ENCODE data around the gene MOK. TPM values are rescaled to one million over a fixed set of nuclear protein-coding genes. Genes with fewer than 3 reads are reported as not detected.

MOK gene
- total RNA-seq, 4 donors from 2014 or later: 3.0 to 16.0 (median 11.1) TPM

- no peak overlapping the region for H3K27ac ChIP-seq
- H3K4me3 ChIP-seq: no peak overlapping the region
- no peak for TF ChIP-seq POLR2AphosphoS5 (IDR thresholded peaks at IDR 0.05)
- no peak for TF ChIP-seq POLR2A (IDR thresholded peaks at IDR 0.05)
- no peak for TF ChIP-seq EP300 (IDR thresholded peaks at IDR 0.05; ENCODE audit: low read depth)
- TF ChIP-seq CTCF (IDR thresholded peaks at IDR 0.05): no peak
- H3K36me3 ChIP-seq: no peaks in the 10 kb centered on the region
- in situ Hi-C loops (cut with MboI; ENCODE audit: low pct_ligation_motif_present in 1 of 4, low pct_unique_long_range_greater_than_20kb in 1 of 4, low sequenced_read_pairs in 3 of 4) (no loop called here), intact Hi-C loops (cut with DNase I; ENCODE audit: low total_unique reads) (no loop called here)
- H3K4me1 ChIP-seq: peaks cover 0 to 60% (median 13%) of the 10 kb centered on the region in 4 donors
- H3K9me3 ChIP-seq: no peaks in the 10 kb centered on the region
- no peaks in the 10 kb centered on the region for H3K27me3 ChIP-seq
- 80 to 87% methylated on average over 8 to 9 of the region's 9 CpGs for WGBS, 2 donors (ENCODE audit: low coverage in 1 of 2)
- no peak for DNase-seq
Measured at GRCh38 chr14:102182936-102183619, 121.9 kb downstream of the MOK start.

GRCh38 chr14:102182190-102182589 is 122.8 kb downstream of the MOK start:
- intact Hi-C loops (cut with DNase I; ENCODE audit: low total_unique reads) (no loop called here), in situ Hi-C loops (cut with MboI; ENCODE audit: low pct_ligation_motif_present in 1 of 4, low pct_unique_long_range_greater_than_20kb in 1 of 4, low sequenced_read_pairs in 3 of 4) (no loop called here)
- H3K27me3 ChIP-seq: no peaks in the 10 kb centered on the region
- DNase-seq: no peak
- H3K27ac ChIP-seq: no peak overlapping the region
- no peaks in the 10 kb centered on the region for H3K9me3 ChIP-seq
- H3K36me3 ChIP-seq: no peaks in the 10 kb centered on the region
- TF ChIP-seq CTCF (IDR thresholded peaks at IDR 0.05) (no peak), POLR2AphosphoS5 (IDR thresholded peaks at IDR 0.05) (no peak), EP300 (IDR thresholded peaks at IDR 0.05; ENCODE audit: low read depth) (no peak), POLR2A (IDR thresholded peaks at IDR 0.05) (no peak)
- H3K4me3 ChIP-seq: no peak overlapping the region
- H3K4me1 ChIP-seq: peaks cover 0 to 55% (median 13%) of the 10 kb centered on the region in 4 donors

- no peaks in the 10 kb centered on the region for H3K27me3 ChIP-seq
- 71 to 81% methylated on average over 1 of the region's 1 CpG for WGBS, 2 donors (ENCODE audit: low coverage in 1 of 2)
- no peaks in the 10 kb centered on the region for H3K9me3 ChIP-seq
- intact Hi-C loops (cut with DNase I; ENCODE audit: low total_unique reads): no loop called here
- no peak overlapping the region for H3K27ac ChIP-seq
- no peak overlapping the region for H3K4me3 ChIP-seq
- H3K36me3 ChIP-seq: no peaks in the 10 kb centered on the region
- in situ Hi-C loops (cut with MboI; ENCODE audit: low pct_ligation_motif_present in 1 of 4, low pct_unique_long_range_greater_than_20kb in 1 of 4, low sequenced_read_pairs in 3 of 4): no loop called here
- no peak for TF ChIP-seq EP300 (IDR thresholded peaks at IDR 0.05; ENCODE audit: low read depth)
- no peak for TF ChIP-seq CTCF (IDR thresholded peaks at IDR 0.05)
- no peak for TF ChIP-seq POLR2AphosphoS5 (IDR thresholded peaks at IDR 0.05)
- no peak for TF ChIP-seq POLR2A (IDR thresholded peaks at IDR 0.05)
- H3K4me1 ChIP-seq: peaks cover 0 to 47% (median 13%) of the 10 kb centered on the region in 4 donors
- no peak for DNase-seq
Measured at GRCh38 chr14:102181187-102181586, 123.8 kb downstream of the MOK start.

- H3K27ac ChIP-seq: no peak overlapping the region
- no peaks in the 10 kb centered on the region for H3K9me3 ChIP-seq
- in situ Hi-C loops (cut with MboI; ENCODE audit: low pct_ligation_motif_present in 1 of 4, low pct_unique_long_range_greater_than_20kb in 1 of 4, low sequenced_read_pairs in 3 of 4): no loop called here
- peaks cover 0 to 42% (median 12%) of the 10 kb centered on the region in 4 donors for H3K4me1 ChIP-seq
- H3K27me3 ChIP-seq: no peaks in the 10 kb centered on the region
- no peak for TF ChIP-seq POLR2A (IDR thresholded peaks at IDR 0.05)
- 80 to 83% methylated on average over 5 to 7 of the region's 7 CpGs for WGBS, 2 donors (ENCODE audit: low coverage in 1 of 2)
- H3K4me3 ChIP-seq: no peak overlapping the region
- intact Hi-C loops (cut with DNase I; ENCODE audit: low total_unique reads): no loop called here
- no peaks in the 10 kb centered on the region for H3K36me3 ChIP-seq
- DNase-seq: no peak
Measured at GRCh38 chr14:102180248-102180998, 124.5 kb downstream of the MOK start.

Other genes starting within 250 kb of the MOK start
- 100 to 1,000 TPM; 112 to 347 (median 235) TPM for gene HSP90AA1, start 218.1 kb downstream of the MOK start, total RNA-seq
- gene WDR20, start 165.3 kb downstream of the MOK start, total RNA-seq: 10 to 100 TPM; 21.3 to 31.3 (median 24.6) TPM
- gene ZNF839, start 14.6 kb upstream of the MOK start, total RNA-seq: 10 to 100 TPM in 3 of 4 donors, 1 to 10 TPM in 1; 6.7 to 14.1 (median 11.1) TPM
- 10 to 100 TPM; 10.5 to 32.0 (median 19.0) TPM for gene CINP, start 57.7 kb upstream of the MOK start, total RNA-seq
- 10 to 100 TPM; 12.6 to 47.4 (median 17.9) TPM for gene TECPR2, start 57.8 kb upstream of the MOK start, total RNA-seq
- 100 to 1,000 TPM; 171 to 504 (median 319) TPM for gene ANKRD9, start 204.6 kb upstream of the MOK start, total RNA-seq